Measurements from ENCODE around the gene GALNT8.
"Not testable (repeated sequence)": the region's sequence is repeated elsewhere in the genome, so short reads cannot be mapped to it uniquely, and the experiment has no call there.

Gene GALNT8

GRCh38 chr12:4745249-4745648 lies 25.0 kb downstream of the GALNT8 start:
- DNase-seq: no peak

- DNase-seq: not testable (repeated sequence)
Observed at GRCh38 chr12:4751654-4752053, 31.5 kb downstream of the GALNT8 start.

- DNase-seq: no peak
Observed at GRCh38 chr12:4762773-4763172, 42.6 kb downstream of the GALNT8 start.

GRCh38 chr12:4763549-4763948 lies 43.3 kb downstream of the GALNT8 start:
- no peak for DNase-seq

- DNase-seq: no peak
Observed at GRCh38 chr12:4766445-4766844, 46.2 kb downstream of the GALNT8 start.

GRCh38 chr12:4767186-4767585 lies 47.0 kb downstream of the GALNT8 start:
- no peak for DNase-seq

- no peak for DNase-seq
Observed at GRCh38 chr12:4768341-4768740, 48.1 kb downstream of the GALNT8 start.

- DNase-seq: no peak
Observed at GRCh38 chr12:4769073-4769472, 48.9 kb downstream of the GALNT8 start.

- no peak for DNase-seq
Observed at GRCh38 chr12:4771172-4771959, 51.2 kb downstream of the GALNT8 start.

GRCh38 chr12:4771960-4772566 lies 51.9 kb downstream of the GALNT8 start:
- no peak for DNase-seq

GRCh38 chr12:4775936-4776335 lies 55.7 kb downstream of the GALNT8 start:
- DNase-seq: no peak

GRCh38 chr12:4779749-4780148 lies 59.5 kb downstream of the GALNT8 start:
- no peak for DNase-seq

GRCh38 chr12:4780641-4781611 lies 60.7 kb downstream of the GALNT8 start:
- no peak for DNase-seq

- no peak for DNase-seq
Observed at GRCh38 chr12:4784404-4785054, 64.3 kb downstream of the GALNT8 start.

- no peak for DNase-seq
Observed at GRCh38 chr12:4786795-4787194, 66.6 kb downstream of the GALNT8 start.

- no peak for DNase-seq
Observed at GRCh38 chr12:4787965-4788364, 67.8 kb downstream of the GALNT8 start.

GRCh38 chr12:4789776-4790175 lies 69.6 kb downstream of the GALNT8 start:
- no peak for DNase-seq

GRCh38 chr12:4791497-4791896 lies 71.3 kb downstream of the GALNT8 start:
- DNase-seq: no peak

GRCh38 chr12:4794491-4794890 lies 74.3 kb downstream of the GALNT8 start:
- DNase-seq: no peak

GRCh38 chr12:4796216-4796615 lies 76.0 kb downstream of the GALNT8 start:
- no peak for DNase-seq

GRCh38 chr12:4796694-4797482 lies 76.7 kb downstream of the GALNT8 start:
- no peak for DNase-seq

GRCh38 chr12:4800555-4800954 lies 80.4 kb downstream of the GALNT8 start:
- no peak for DNase-seq
